ENCODE data around the gene EDN1. TPM values are rescaled to one million over a fixed set of nuclear protein-coding genes. Genes with fewer than 3 reads are reported as not detected.

Gene EDN1
- total RNA-seq, 1 donor from 2014 or later = 5.9 TPM

GRCh38 chr6:12266571-12266970, 23.6 kb upstream of the EDN1 start:
- no peak for DNase-seq (ENCODE audit: low spot score)
- intact Hi-C loops (cut with DNase I) = no loop called here

GRCh38 chr6:12269110-12269509, 21.1 kb upstream of the EDN1 start:
- intact Hi-C loops (cut with DNase I) = no loop called here
- no peak for DNase-seq (ENCODE audit: low spot score)

GRCh38 chr6:12270551-12271230, 19.5 kb upstream of the EDN1 start:
- DNase-seq (ENCODE audit: low spot score) = no peak
- intact Hi-C loops (cut with DNase I) = no loop called here

GRCh38 chr6:12271594-12271993, 18.6 kb upstream of the EDN1 start:
- intact Hi-C loops (cut with DNase I) = no loop called here
- no peak for DNase-seq (ENCODE audit: low spot score)

GRCh38 chr6:12271997-12272396, 18.2 kb upstream of the EDN1 start:
- DNase-seq (ENCODE audit: low spot score) = no peak
- intact Hi-C loops (cut with DNase I) = no loop called here

- no peak for DNase-seq (ENCODE audit: low spot score)
- intact Hi-C loops (cut with DNase I) = no loop called here
These were observed 15.1 kb upstream of the EDN1 start for GRCh38 chr6:12275107-12275506.

GRCh38 chr6:12276930-12277315, 13.2 kb upstream of the EDN1 start:
- intact Hi-C loops (cut with DNase I) = no loop called here
- no peak for DNase-seq (ENCODE audit: low spot score)

GRCh38 chr6:12277386-12277785, 12.8 kb upstream of the EDN1 start:
- intact Hi-C loops (cut with DNase I) = no loop called here
- DNase-seq (ENCODE audit: low spot score) = no peak

GRCh38 chr6:12278915-12279314, 11.2 kb upstream of the EDN1 start:
- no peak for DNase-seq (ENCODE audit: low spot score)

GRCh38 chr6:12279322-12280091, 10.7 kb upstream of the EDN1 start:
- DNase-seq (ENCODE audit: low spot score) = no peak
- intact Hi-C loops (cut with DNase I) = no loop called here

More at GRCh38 chr6:12278915-12279314, 11.2 kb upstream of the EDN1 start:
- intact Hi-C loops (cut with DNase I) = no loop called here

- intact Hi-C loops (cut with DNase I) = no loop called here
- no peak for DNase-seq (ENCODE audit: low spot score)
These were observed 9.7 kb upstream of the EDN1 start for GRCh38 chr6:12280458-12280857.

GRCh38 chr6:12280902-12281301, 9.3 kb upstream of the EDN1 start:
- DNase-seq (ENCODE audit: low spot score) = no peak
- intact Hi-C loops (cut with DNase I) = no loop called here

- intact Hi-C loops (cut with DNase I) = no loop called here
- no peak for DNase-seq (ENCODE audit: low spot score)
These were observed 6.3 kb upstream of the EDN1 start for GRCh38 chr6:12283904-12284303.

- DNase-seq (ENCODE audit: low spot score) = no peak
- intact Hi-C loops (cut with DNase I) = no loop called here
These were observed 3.6 kb upstream of the EDN1 start for GRCh38 chr6:12286373-12287110.

GRCh38 chr6:12288211-12288618, 1.9 kb upstream of the EDN1 start:
- intact Hi-C loops (cut with DNase I) = no loop called here
- DNase-seq (ENCODE audit: low spot score) = no peak

GRCh38 chr6:12288914-12289313, 1.2 kb upstream of the EDN1 start:
- DNase-seq (ENCODE audit: low spot score) = no peak
- intact Hi-C loops (cut with DNase I) = no loop called here

GRCh38 chr6:12289365-12289919, 719 bp upstream of the EDN1 start:
- DNase-seq (ENCODE audit: low spot score) = no peak
- intact Hi-C loops (cut with DNase I) = no loop called here

GRCh38 chr6:12291071-12291838, 1.1 kb downstream of the EDN1 start:
- intact Hi-C loops (cut with DNase I) = loop anchor here (5.0 kb wide), 2 partner anchors 296 to 634 kb away; no protein-coding TSS in a partner anchor
- no peak for DNase-seq (ENCODE audit: low spot score)

- intact Hi-C loops (cut with DNase I) = loop anchor here (2.0 to 5.0 kb wide), 3 partner anchors 295 to 635 kb away; no protein-coding TSS in a partner anchor
- no peak for DNase-seq (ENCODE audit: low spot score)
These were observed 1.9 kb downstream of the EDN1 start for GRCh38 chr6:12291839-12292604.
